Activated CD8-positive, alpha-beta T cell treated with anti-CD3 and anti-CD28 coated beads, Interleukin-2, amount 10 ng/mL, durations not matched to agents 7 days and 5 days (primary cell): Measurements from ENCODE around the gene UGP2. TPM values are rescaled to one million over a fixed set of nuclear protein-coding genes. Genes with fewer than 3 reads are reported as not detected.

Experiments used
- ATAC-seq: fragments of 150-1000 bp; cut with Tn5 transposase; one replicate; pipeline ENCODE4 v1.10.0; 2021; ENCODE audit warnings: moderate library complexity
- CTCF ChIA-PET: fragments of 350-600 bp; sonication (Branson Sonifier 250); formaldehyde crosslinking; loops from one replicate; lab custom pipeline; 2021; ENCODE audit warnings: antibody characterized with exemption; lab: Charles Lee
- POLR2A ChIA-PET: fragments of 350-600 bp; sonication (Branson Sonifier 250); formaldehyde crosslinking; loops from one replicate; lab custom pipeline; 2021; ENCODE audit warnings: antibody characterized with exemption; lab: Charles Lee
- DNase-seq: peaks from one replicate; pipeline ENCODE4 v3.0.0-alpha.2; 2020
- H3K27ac Mint-ChIP-seq: one replicate; pipeline ENCODE4 v1.8.0; 2021; ENCODE audit warnings: mild to moderate bottlenecking, mixed read lengths
- H3K27me3 Mint-ChIP-seq: one replicate; pipeline ENCODE4 v1.8.0; 2021; ENCODE audit warnings: low read depth, mixed read lengths
- H3K36me3 Mint-ChIP-seq: one replicate; pipeline ENCODE4 v1.8.0; 2021; ENCODE audit warnings: low read depth, mixed read lengths
- H3K4me1 Mint-ChIP-seq: one replicate; pipeline ENCODE4 v1.8.0; 2021; ENCODE audit warnings: low read depth, mixed read lengths
- H3K4me3 Mint-ChIP-seq: one replicate; pipeline ENCODE4 v1.8.0; 2021; ENCODE audit warnings: mild to moderate bottlenecking, mixed read lengths
- H3K9me3 Mint-ChIP-seq: one replicate; pipeline ENCODE4 v1.8.0; 2022; ENCODE audit warnings: mixed read lengths; ENCODE audit not compliant: insufficient read depth
- total RNA-seq, 2 experiments: library from RNA; stranded (reverse); gene quantifications; one replicate each; pipeline ENCODE4 v1.2.3, GENCODE V29; 2021

Gene UGP2
- total RNA-seq, 2 experiments from 2014 or later, result 161 to 164 TPM

GRCh38 chr2:63818271-63818670 is 23.4 kb upstream of the UGP2 start:
- CTCF ChIA-PET, result no interaction called here

GRCh38 chr2:63819256-63819655 is 22.4 kb upstream of the UGP2 start:
- H3K27me3 Mint-ChIP-seq, result peaks cover 5% of the 10 kb centered on the region
- H3K9me3 Mint-ChIP-seq, result no peaks in the 10 kb centered on the region
- H3K36me3 Mint-ChIP-seq, result no peaks in the 10 kb centered on the region
- H3K4me3 Mint-ChIP-seq, result no peak overlapping the region
- ChIA-PET CTCF (no interaction called here), POLR2A (no interaction called here)
- no peaks in the 10 kb centered on the region for H3K4me1 Mint-ChIP-seq
- no peak for DNase-seq
- H3K27ac Mint-ChIP-seq, result no peak overlapping the region
- no peak for ATAC-seq

More at GRCh38 chr2:63818271-63818670, 23.4 kb upstream of the UGP2 start:
- ATAC-seq (no peak), DNase-seq (no peak)
- Mint-ChIP-seq H3K4me3 (no peak overlapping the region), H3K36me3 (no peaks in the 10 kb centered on the region), H3K27ac (no peak overlapping the region), H3K4me1 (no peaks in the 10 kb centered on the region), H3K9me3 (no peaks in the 10 kb centered on the region), H3K27me3 (no peaks in the 10 kb centered on the region)
- POLR2A ChIA-PET, result interaction anchor here (1.3 kb wide), 1 partner anchor 22 kb away, joined by 4 read pairs; no protein-coding TSS in a partner anchor

GRCh38 chr2:63819765-63820717 is 21.7 kb upstream of the UGP2 start:
- ChIA-PET CTCF (no interaction called here), POLR2A (interaction anchor here (0.9 kb wide), 1 partner anchor 231 kb away, joined by 3 read pairs; the partner anchor contains the start of genes MDH1 and WDPCP)
- Mint-ChIP-seq H3K9me3 (no peaks in the 10 kb centered on the region), H3K27me3 (peaks cover 5% of the 10 kb centered on the region), H3K36me3 (no peaks in the 10 kb centered on the region), H3K27ac (no peak overlapping the region), H3K4me3 (no peak overlapping the region), H3K4me1 (no peaks in the 10 kb centered on the region)
- no peak for DNase-seq
- no peak for ATAC-seq

- Mint-ChIP-seq H3K9me3 (no peaks in the 10 kb centered on the region), H3K36me3 (no peaks in the 10 kb centered on the region), H3K4me3 (no peak overlapping the region), H3K27me3 (peaks cover 8% of the 10 kb centered on the region), H3K4me1 (no peaks in the 10 kb centered on the region), H3K27ac (no peak overlapping the region)
- ChIA-PET CTCF (no interaction called here), POLR2A (no interaction called here)
- ATAC-seq (no peak), DNase-seq (no peak)
These were observed 20.7 kb upstream of the UGP2 start for GRCh38 chr2:63820969-63821368.

GRCh38 chr2:63821396-63821795 is 20.3 kb upstream of the UGP2 start:
- Mint-ChIP-seq H3K9me3 (no peaks in the 10 kb centered on the region), H3K4me3 (no peak overlapping the region), H3K36me3 (no peaks in the 10 kb centered on the region), H3K4me1 (no peaks in the 10 kb centered on the region), H3K27ac (no peak overlapping the region), H3K27me3 (peaks cover 8% of the 10 kb centered on the region)
- ChIA-PET POLR2A (no interaction called here), CTCF (no interaction called here)
- ATAC-seq (no peak), DNase-seq (no peak)

GRCh38 chr2:63822478-63822877 is 19.2 kb upstream of the UGP2 start:
- POLR2A ChIA-PET, result no interaction called here
- no peaks in the 10 kb centered on the region for H3K4me1 Mint-ChIP-seq
- H3K36me3 Mint-ChIP-seq, result no peaks in the 10 kb centered on the region
- H3K4me3 Mint-ChIP-seq, result no peak overlapping the region
- ATAC-seq (no peak), DNase-seq (no peak)
- no peaks in the 10 kb centered on the region for H3K9me3 Mint-ChIP-seq
- H3K27me3 Mint-ChIP-seq, result peaks cover 8% of the 10 kb centered on the region
- CTCF ChIA-PET, result no interaction called here
- no peak overlapping the region for H3K27ac Mint-ChIP-seq

GRCh38 chr2:63827749-63828148 is 13.9 kb upstream of the UGP2 start:
- POLR2A ChIA-PET, result interaction anchor here (1.2 kb wide), 1 partner anchor 14 kb away, joined by 3 read pairs; the partner anchor contains the start of gene UGP2
- Mint-ChIP-seq H3K27ac (no peak overlapping the region), H3K4me1 (no peaks in the 10 kb centered on the region), H3K36me3 (no peaks in the 10 kb centered on the region), H3K27me3 (peaks cover 29% of the 10 kb centered on the region), H3K9me3 (no peaks in the 10 kb centered on the region), H3K4me3 (no peak overlapping the region)
- CTCF ChIA-PET, result interaction anchor here (1.7 kb wide), 1 partner anchor 33 kb away, joined by 6 read pairs; no protein-coding TSS in a partner anchor
- DNase-seq, result no peak
- no peak for ATAC-seq

GRCh38 chr2:63831176-63831575 is 10.5 kb upstream of the UGP2 start:
- no peaks in the 10 kb centered on the region for H3K36me3 Mint-ChIP-seq
- no peaks in the 10 kb centered on the region for H3K9me3 Mint-ChIP-seq
- no peaks in the 10 kb centered on the region for H3K4me1 Mint-ChIP-seq
- peaks cover 20% of the 10 kb centered on the region for H3K27me3 Mint-ChIP-seq
- no peak overlapping the region for H3K4me3 Mint-ChIP-seq
- CTCF ChIA-PET, result no interaction called here
- POLR2A ChIA-PET, result no interaction called here
- ATAC-seq (no peak), DNase-seq (no peak)
- H3K27ac Mint-ChIP-seq, result no peak overlapping the region

- Mint-ChIP-seq H3K4me3 (no peak overlapping the region), H3K9me3 (no peaks in the 10 kb centered on the region), H3K4me1 (peaks cover 10% of the 10 kb centered on the region), H3K27ac (no peak overlapping the region), H3K36me3 (peaks cover 1% of the 10 kb centered on the region), H3K27me3 (peaks cover 11% of the 10 kb centered on the region)
- CTCF ChIA-PET, result interaction anchor here (1.5 kb wide), 1 partner anchor 136 kb away, joined by 5 read pairs; no protein-coding TSS in a partner anchor
- DNase-seq, result no peak
- POLR2A ChIA-PET, result no interaction called here
- no peak for ATAC-seq
These were observed 7.3 kb upstream of the UGP2 start for GRCh38 chr2:63834401-63834800.

- Mint-ChIP-seq H3K4me1 (peaks cover 20% of the 10 kb centered on the region), H3K9me3 (no peaks in the 10 kb centered on the region), H3K4me3 (no peak overlapping the region), H3K36me3 (peaks cover 9% of the 10 kb centered on the region), H3K27me3 (peaks cover 2% of the 10 kb centered on the region), H3K27ac (no peak overlapping the region)
- ATAC-seq (no peak), DNase-seq (no peak)
- ChIA-PET POLR2A (no interaction called here), CTCF (no interaction called here)
These were observed 4.6 kb upstream of the UGP2 start for GRCh38 chr2:63837036-63837594.

GRCh38 chr2:63840081-63840784 is 1.5 kb upstream of the UGP2 start:
- H3K4me3 Mint-ChIP-seq, result peak overlapping the region; percentile 98
- peak; percentile 22 for ATAC-seq
- H3K27me3 Mint-ChIP-seq, result peaks cover 2% of the 10 kb centered on the region
- H3K4me1 Mint-ChIP-seq, result peaks cover 43% of the 10 kb centered on the region
- no peaks in the 10 kb centered on the region for H3K9me3 Mint-ChIP-seq
- DNase-seq, result peak; percentile 28
- CTCF ChIA-PET, result interaction anchor here (0.6 to 5.8 kb wide), 5 partner anchors 14 to 1981 kb away, joined by 3 to 95 read pairs (median 10); no protein-coding TSS in a partner anchor
- peak overlapping the region; percentile 99 for H3K27ac Mint-ChIP-seq
- peaks cover 37% of the 10 kb centered on the region for H3K36me3 Mint-ChIP-seq
- POLR2A ChIA-PET, result interaction anchor here (0.6 to 7.0 kb wide), 13 partner anchors 8 to 383 kb away, joined by 3 to 315 read pairs (median 4); partner anchors contain the start of genes MDH1 and WDPCP
